ENCODE measurements around the gene C2orf81. TPM values are rescaled to one million over a fixed set of nuclear protein-coding genes. Genes with fewer than 3 reads are reported as not detected.

C2orf81 gene
- total RNA-seq, 1 donor from 2014 or later = 3.7 TPM

DNA sequence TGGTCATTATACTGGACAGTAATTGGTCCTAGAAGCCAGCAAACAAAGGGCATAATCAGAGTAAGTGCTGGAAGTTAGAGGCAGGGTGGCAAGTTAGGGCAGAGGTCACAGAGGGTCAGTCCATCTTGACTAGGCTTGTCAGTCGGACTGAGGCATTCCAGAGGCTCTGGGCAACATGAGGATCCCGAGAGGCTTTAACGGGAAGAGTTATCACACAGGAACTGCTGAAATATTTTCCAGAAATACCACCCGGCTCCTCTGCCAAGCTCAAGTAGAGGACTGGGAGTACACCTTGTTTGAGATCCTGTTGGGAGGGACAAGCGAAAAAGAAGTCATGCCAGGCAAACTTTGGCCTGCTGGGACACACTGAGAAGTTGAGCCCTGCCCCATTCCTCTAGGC, 13.7 kb downstream of the C2orf81 start:
- peaks cover 4% of the 10 kb centered on the region for H3K27me3 Mint-ChIP-seq (ENCODE audit: unreplicated experiment)
- no peak overlapping the region for H3K4me3 Mint-ChIP-seq (ENCODE audit: unreplicated experiment)
- no peak for DNase-seq
- peaks cover 5% of the 10 kb centered on the region for H3K4me1 Mint-ChIP-seq (ENCODE audit: low read depth, unreplicated experiment)
- no peak overlapping the region for H3K27ac Mint-ChIP-seq (ENCODE audit: unreplicated experiment)
- peaks cover 6% of the 10 kb centered on the region for H3K36me3 Mint-ChIP-seq (ENCODE audit: unreplicated experiment)
- TF ChIP-seq, protein P1, sequence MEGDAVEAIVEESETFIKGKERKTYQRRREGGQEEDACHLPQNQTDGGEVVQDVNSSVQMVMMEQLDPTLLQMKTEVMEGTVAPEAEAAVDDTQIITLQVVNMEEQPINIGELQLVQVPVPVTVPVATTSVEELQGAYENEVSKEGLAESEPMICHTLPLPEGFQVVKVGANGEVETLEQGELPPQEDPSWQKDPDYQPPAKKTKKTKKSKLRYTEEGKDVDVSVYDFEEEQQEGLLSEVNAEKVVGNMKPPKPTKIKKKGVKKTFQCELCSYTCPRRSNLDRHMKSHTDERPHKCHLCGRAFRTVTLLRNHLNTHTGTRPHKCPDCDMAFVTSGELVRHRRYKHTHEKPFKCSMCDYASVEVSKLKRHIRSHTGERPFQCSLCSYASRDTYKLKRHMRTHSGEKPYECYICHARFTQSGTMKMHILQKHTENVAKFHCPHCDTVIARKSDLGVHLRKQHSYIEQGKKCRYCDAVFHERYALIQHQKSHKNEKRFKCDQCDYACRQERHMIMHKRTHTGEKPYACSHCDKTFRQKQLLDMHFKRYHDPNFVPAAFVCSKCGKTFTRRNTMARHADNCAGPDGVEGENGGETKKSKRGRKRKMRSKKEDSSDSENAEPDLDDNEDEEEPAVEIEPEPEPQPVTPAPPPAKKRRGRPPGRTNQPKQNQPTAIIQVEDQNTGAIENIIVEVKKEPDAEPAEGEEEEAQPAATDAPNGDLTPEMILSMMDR (IDR thresholded peaks at IDR 0.05; ENCODE audit: partially characterized antibody, unreplicated experiment) = no peak
- peaks cover 2% of the 10 kb centered on the region for H3K9me3 Mint-ChIP-seq (ENCODE audit: unreplicated experiment)

DNA sequence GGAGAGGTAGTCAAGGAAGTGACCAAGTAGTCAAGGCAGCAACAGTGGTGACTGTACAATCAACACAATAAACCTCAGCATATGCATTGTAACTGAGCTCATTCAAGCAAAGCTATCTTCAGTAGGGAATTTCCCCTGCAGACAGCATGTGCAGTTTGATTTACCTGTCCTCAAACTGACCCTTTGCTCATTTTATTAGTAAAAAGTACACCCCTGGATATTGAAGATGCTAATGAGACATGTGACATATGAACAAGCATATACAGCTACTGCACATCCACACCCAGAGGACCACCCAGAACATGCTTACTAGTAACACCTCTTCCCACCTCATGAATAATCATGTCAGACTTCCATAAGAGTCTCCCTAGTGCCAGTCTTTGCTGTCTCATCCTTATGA, 15.4 kb downstream of the C2orf81 start:
- peaks cover 4% of the 10 kb centered on the region for H3K27me3 Mint-ChIP-seq (ENCODE audit: unreplicated experiment)
- no peaks in the 10 kb centered on the region for H3K9me3 Mint-ChIP-seq (ENCODE audit: unreplicated experiment)
- H3K4me3 Mint-ChIP-seq (ENCODE audit: unreplicated experiment) = no peak overlapping the region
- TF ChIP-seq, protein P1 (IDR thresholded peaks at IDR 0.05; ENCODE audit: partially characterized antibody, unreplicated experiment) = no peak
- H3K36me3 Mint-ChIP-seq (ENCODE audit: unreplicated experiment) = peaks cover 6% of the 10 kb centered on the region
- peaks cover 5% of the 10 kb centered on the region for H3K4me1 Mint-ChIP-seq (ENCODE audit: low read depth, unreplicated experiment)
- H3K27ac Mint-ChIP-seq (ENCODE audit: unreplicated experiment) = no peak overlapping the region
- no peak for DNase-seq

DNA sequence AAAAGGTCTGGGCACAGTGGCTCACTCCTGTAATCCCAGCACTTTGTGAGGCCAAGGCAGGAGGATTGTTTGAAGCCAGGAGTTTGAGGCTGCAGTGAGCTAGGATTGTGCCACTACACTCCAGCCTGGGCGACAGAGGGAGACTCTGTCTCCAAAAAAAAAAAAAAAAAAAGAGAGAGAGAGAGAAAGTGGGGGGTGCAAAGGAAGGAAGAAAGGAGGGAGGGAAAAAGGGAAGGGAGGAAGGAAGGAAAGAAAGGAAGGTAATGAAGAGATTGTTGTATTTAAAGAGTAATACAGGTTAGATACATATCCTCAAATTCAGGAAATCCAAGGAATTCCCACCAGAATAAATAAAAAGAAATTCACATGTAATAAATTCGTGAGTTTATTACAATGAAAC, 19.5 kb downstream of the C2orf81 start:
- Mint-ChIP-seq H3K36me3 (ENCODE audit: unreplicated experiment) (no peaks in the 10 kb centered on the region), H3K27ac (ENCODE audit: unreplicated experiment) (no peak overlapping the region), H3K27me3 (ENCODE audit: unreplicated experiment) (no peaks in the 10 kb centered on the region)

DNA sequence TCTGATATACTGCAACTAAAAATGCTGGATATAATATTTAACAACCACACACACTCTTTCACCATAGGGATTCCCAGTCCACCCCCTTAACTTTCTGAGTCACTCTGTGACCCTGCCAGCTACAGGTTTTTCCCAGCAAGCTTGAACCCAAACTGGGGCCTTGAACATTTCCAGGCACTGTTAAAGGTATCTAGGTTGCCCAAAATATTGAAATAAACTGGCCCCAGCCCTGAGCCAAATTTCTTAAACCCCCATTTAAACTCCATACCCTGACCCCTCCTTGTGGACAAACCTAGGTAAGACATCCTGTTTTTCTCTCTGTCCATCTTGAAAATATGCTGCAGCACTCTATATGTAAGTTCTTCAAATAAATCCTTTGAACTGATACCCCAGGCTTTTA, 21.6 kb downstream of the C2orf81 start:
- DNase-seq = no peak
- Mint-ChIP-seq H3K27me3 (ENCODE audit: unreplicated experiment) (peaks cover 3% of the 10 kb centered on the region), H3K4me3 (ENCODE audit: unreplicated experiment) (no peak overlapping the region), H3K27ac (ENCODE audit: unreplicated experiment) (no peak overlapping the region), H3K36me3 (ENCODE audit: unreplicated experiment) (no peaks in the 10 kb centered on the region), H3K9me3 (ENCODE audit: unreplicated experiment) (no peaks in the 10 kb centered on the region), H3K4me1 (ENCODE audit: low read depth, unreplicated experiment) (peaks cover 5% of the 10 kb centered on the region)
- TF ChIP-seq, protein P1 (IDR thresholded peaks at IDR 0.05; ENCODE audit: partially characterized antibody, unreplicated experiment) = peak; percentile 84

More for the DNA sequence above, 19.5 kb downstream of the C2orf81 start:
- no peak for DNase-seq
- TF ChIP-seq, protein P1 (IDR thresholded peaks at IDR 0.05; ENCODE audit: partially characterized antibody, unreplicated experiment) = no peak
- Mint-ChIP-seq H3K9me3 (ENCODE audit: unreplicated experiment) (no peaks in the 10 kb centered on the region), H3K4me1 (ENCODE audit: low read depth, unreplicated experiment) (peaks cover 5% of the 10 kb centered on the region), H3K4me3 (ENCODE audit: unreplicated experiment) (no peak overlapping the region)

DNA sequence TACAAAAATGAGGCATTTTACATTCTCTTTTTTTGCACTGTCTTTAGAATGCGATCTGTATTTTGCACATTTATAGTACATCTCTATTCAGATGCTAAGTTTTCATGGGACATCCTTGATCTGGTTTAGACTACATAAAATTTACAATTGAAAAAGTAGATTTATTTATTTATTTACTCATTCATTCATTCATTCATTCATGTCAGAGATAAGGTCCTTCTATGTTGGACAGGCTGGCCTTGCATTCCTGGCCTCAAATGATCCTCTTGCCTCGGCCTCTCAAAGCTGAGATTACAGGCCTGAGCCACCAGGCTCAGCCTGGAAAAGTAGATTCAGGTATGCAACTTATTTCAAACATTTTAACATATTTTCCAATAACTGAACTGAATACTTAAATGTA, 25.3 kb downstream of the C2orf81 start:
- Mint-ChIP-seq H3K4me1 (ENCODE audit: low read depth, unreplicated experiment) (peaks cover under 1% of the 10 kb centered on the region), H3K9me3 (ENCODE audit: unreplicated experiment) (no peaks in the 10 kb centered on the region), H3K36me3 (ENCODE audit: unreplicated experiment) (no peaks in the 10 kb centered on the region), H3K27me3 (ENCODE audit: unreplicated experiment) (peaks cover 6% of the 10 kb centered on the region), H3K4me3 (ENCODE audit: unreplicated experiment) (no peak overlapping the region), H3K27ac (ENCODE audit: unreplicated experiment) (no peak overlapping the region)
- TF ChIP-seq, protein P1 (IDR thresholded peaks at IDR 0.05; ENCODE audit: partially characterized antibody, unreplicated experiment) = no peak
- no peak for DNase-seq
